Measurements from ENCODE around the gene INTS14.
"Not testable (repeated sequence)": the region's sequence is repeated elsewhere in the genome, so short reads cannot be mapped to it uniquely, and the experiment has no call there.

INTS14 gene

DNA sequence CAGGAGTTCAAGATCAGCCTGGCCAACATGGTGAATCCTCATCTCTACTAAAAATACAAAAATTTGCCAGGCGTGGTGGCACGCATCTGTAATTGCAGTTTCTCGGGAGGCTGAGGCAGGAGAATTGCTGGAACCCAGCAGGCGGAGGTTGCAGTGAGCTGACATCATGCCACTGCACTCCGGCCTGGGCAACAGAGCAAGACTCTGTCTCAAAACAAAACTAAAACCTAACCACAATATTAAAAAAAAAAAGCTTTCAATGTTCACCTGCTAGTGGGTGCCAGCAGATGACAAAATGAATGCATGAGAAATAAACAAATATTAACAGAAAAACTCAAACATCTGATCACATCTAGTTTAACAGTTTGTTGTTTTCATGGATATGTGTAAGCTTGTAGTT lies 19.8 kb upstream of the INTS14 start:
- ATAC-seq = peak; percentile 46 to 52

DNA sequence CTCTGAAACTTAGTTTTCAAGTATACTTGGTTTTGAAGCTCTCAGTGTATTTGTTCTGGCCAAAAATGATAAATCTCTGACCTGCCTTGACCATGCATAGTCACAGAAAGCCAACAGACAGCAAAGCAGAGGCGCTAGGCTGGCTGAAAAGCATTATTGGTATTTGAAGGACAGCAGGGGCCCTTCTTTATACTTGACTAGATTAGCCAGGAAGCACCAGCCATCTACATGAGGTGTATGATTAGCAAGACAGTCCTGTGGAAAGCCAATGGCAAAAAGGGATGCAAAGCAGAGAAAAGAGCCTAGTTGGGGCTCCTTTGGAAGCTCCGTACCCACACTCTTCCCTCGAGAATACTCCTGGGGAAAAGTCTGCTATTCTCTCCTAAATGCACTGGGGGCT lies 18.6 kb upstream of the INTS14 start:
- ATAC-seq = no peak

- ATAC-seq = no peak
Observed at GRCh38 chr15:65626856-65627255, 15.9 kb upstream of the INTS14 start.

GRCh38 chr15:65623103-65623502 lies 12.2 kb upstream of the INTS14 start:
- no peak for ATAC-seq

DNA sequence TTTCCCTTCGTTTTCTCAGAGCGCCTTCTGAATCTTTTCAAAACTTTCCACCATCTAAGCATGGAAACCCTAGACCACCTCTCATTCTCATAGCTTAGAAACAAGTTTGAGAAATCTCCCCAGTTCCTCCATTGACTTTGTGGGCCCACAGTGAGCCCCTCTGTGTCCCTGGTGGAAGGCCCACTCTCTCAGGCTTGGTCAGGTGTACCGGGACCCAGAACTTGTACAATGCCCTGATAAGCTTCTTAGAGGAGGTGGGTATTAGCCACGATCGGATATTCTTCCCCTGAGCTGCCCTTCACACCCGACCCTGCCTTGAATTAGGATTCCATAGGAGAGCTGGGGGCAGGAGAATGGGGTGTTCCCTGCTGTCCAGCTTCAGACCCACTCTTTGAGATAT lies 10.7 kb upstream of the INTS14 start, which contains the start of gene SLC24A1:
Gene SLC24A1 (plus strand): TSS at position 301 of the 400 bp plus-strand sequence. CDS start 2,143 bp downstream, outside the sequence.
- ATAC-seq = no peak

- no peak for ATAC-seq
Observed at GRCh38 chr15:65620833-65621232, 9.9 kb upstream of the INTS14 start.

- ATAC-seq = no peak
Observed at GRCh38 chr15:65619626-65620290, 8.8 kb upstream of the INTS14 start.

GRCh38 chr15:65618560-65619109 lies 7.7 kb upstream of the INTS14 start:
- no peak for ATAC-seq

GRCh38 chr15:65615887-65616286 lies 5.0 kb upstream of the INTS14 start:
- ATAC-seq = not testable (repeated sequence)

- ATAC-seq = no peak
Observed at GRCh38 chr15:65612949-65613744, 2.2 kb upstream of the INTS14 start.

DNA sequence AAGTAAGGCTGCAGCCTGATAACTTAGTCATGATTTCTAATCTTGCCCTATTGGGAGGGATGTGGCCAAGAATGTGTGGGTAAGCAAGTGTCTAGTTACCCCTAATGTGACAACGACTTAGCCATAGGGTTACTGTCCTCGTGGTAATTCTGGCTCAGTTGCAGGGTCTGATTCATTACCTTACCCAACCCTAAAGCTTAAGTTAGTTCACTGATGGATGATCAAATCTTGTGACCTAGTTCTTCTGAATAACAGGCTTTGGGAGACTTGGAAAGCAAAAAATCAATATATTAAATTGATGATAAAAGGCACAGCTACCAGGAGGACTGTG lies 1.6 kb upstream of the INTS14 start:
- ATAC-seq = no peak

GRCh38 chr15:65611888-65612615 lies 1.1 kb upstream of the INTS14 start:
- no peak for ATAC-seq

GRCh38 chr15:65603559-65603958 lies 7.4 kb downstream of the INTS14 start:
- ATAC-seq = no peak

- no peak for ATAC-seq
Observed at GRCh38 chr15:65603134-65603533, 7.8 kb downstream of the INTS14 start.

- no peak for ATAC-seq
Observed at GRCh38 chr15:65599677-65600076, 11.3 kb downstream of the INTS14 start.

- no peak for ATAC-seq
Observed at GRCh38 chr15:65598468-65598867, 12.5 kb downstream of the INTS14 start.

- ATAC-seq = no peak
Observed at GRCh38 chr15:65595960-65596359, 15.0 kb downstream of the INTS14 start.

DNA sequence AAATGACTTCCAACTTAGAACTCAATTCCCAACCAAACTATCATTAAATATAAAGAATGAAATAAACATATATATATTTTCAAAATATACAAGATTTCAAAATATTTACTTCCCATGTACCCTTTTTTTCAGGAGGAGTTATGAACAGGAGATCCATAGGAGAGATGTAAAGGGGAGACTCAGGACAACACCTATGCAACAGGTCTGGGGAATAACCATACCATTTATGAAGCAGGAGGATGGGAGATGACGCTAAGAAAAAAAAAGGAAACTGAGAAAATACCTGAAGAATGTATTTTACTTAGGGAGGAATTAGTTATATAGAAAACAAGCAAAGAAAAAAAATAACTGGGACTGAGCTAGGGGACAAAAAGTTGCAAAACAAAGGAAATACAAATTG lies 23.8 kb downstream of the INTS14 start:
- no peak for ATAC-seq

GRCh38 chr15:65584241-65584640 lies 26.7 kb downstream of the INTS14 start:
- no peak for ATAC-seq

DNA sequence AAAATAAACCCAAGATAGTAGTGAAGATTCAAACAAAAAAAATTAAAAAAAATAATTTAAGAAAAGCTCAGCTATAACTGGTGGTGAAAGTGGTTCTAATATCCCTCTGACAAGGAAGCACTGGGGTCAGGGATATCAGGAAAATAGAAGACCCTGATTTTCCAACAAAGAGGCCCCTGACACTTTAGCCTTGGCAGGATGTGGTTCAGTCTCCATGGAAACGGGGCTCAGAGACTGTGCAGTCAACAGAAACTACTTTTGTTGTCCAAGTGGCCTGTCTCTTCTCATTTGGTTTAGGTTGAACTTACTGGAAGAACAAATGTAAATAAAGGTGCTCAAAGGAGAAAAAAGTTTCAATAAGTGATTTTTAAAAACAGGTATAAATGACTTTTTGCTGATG lies 27.2 kb downstream of the INTS14 start:
- ATAC-seq = peak; percentile 51 to 71

- ATAC-seq = no peak
Observed at GRCh38 chr15:65580287-65580686, 30.6 kb downstream of the INTS14 start.

- no peak for ATAC-seq
Observed at GRCh38 chr15:65579762-65580161, 31.2 kb downstream of the INTS14 start.
